H1 (cell line): Measurements from ENCODE around the gene UNC5B. TPM values are rescaled to one million over a fixed set of nuclear protein-coding genes. Genes with fewer than 3 reads are reported as not detected.

Source experiments
- CTCF ChIA-PET: fragments of 300-600 bp; sonication (Branson Sonifier 250); formaldehyde crosslinking; loops from one replicate; lab custom pipeline; 2021; ENCODE audit not compliant: partially characterized antibody; lab: Charles Lee
- POLR2A ChIA-PET: fragments of 300-600 bp; sonication (Branson Sonifier 250); formaldehyde crosslinking; loops from one replicate; lab custom pipeline; 2021; ENCODE audit warnings: inconsistent platforms; ENCODE audit not compliant: partially characterized antibody; lab: Charles Lee
- DNase-seq, 2 experiments: peaks; one replicate each; pipeline versions ENCODE4 v3.0.0 to v3.0.0-alpha.2; 2010 to 2022; ENCODE audit warnings: low spot score in 2 of 2, low read depth in 1 of 2, mixed read lengths in 1 of 2
- FAIRE-seq: peaks from 2 replicates; lab custom pipeline; 2011; peaks lifted over from hg19 to GRCh38; lab: Jason Lieb, UNC
- H2AFZ ChIP-seq: 2 replicates; pipeline ENCODE4 v1.8.1; 2012; ENCODE audit warnings: low read length, inconsistent platforms
- H2AK5ac ChIP-seq: 2 replicates; pipeline ENCODE4 v1.6.1; 2013; ENCODE audit warnings: low read depth, low read length
- H2BK120ac ChIP-seq: replicated peaks from 2 replicates; pipeline ENCODE3; 2013; ENCODE audit warnings: low read depth, low read length, inconsistent platforms
- H2BK12ac ChIP-seq: 2 replicates; pipeline ENCODE4 v1.6.1; 2013; ENCODE audit warnings: low read depth, low read length
- H2BK15ac ChIP-seq: 2 replicates; pipeline ENCODE4 v1.6.1; 2013; ENCODE audit warnings: low read length
- H2BK20ac ChIP-seq: 2 replicates; pipeline ENCODE4 v1.6.1; 2013; ENCODE audit warnings: low read length
- H2BK5ac ChIP-seq: 2 replicates; pipeline ENCODE4 v1.6.1; 2013; ENCODE audit warnings: low read depth, low read length
- H3K14ac ChIP-seq: 2 replicates; pipeline ENCODE4 v1.6.1; 2013; ENCODE audit warnings: inconsistent platforms; ENCODE audit not compliant: insufficient read length
- H3K18ac ChIP-seq: 2 replicates; pipeline ENCODE4 v1.6.1; 2013; ENCODE audit warnings: low read length; ENCODE audit errors: extremely low read depth
- H3K23ac ChIP-seq: 2 replicates; pipeline ENCODE4 v1.6.1; 2013; ENCODE audit warnings: inconsistent platforms; ENCODE audit not compliant: insufficient read length
- H3K23me2 ChIP-seq: 2 replicates; pipeline ENCODE4 v1.6.1; 2013; ENCODE audit warnings: low read depth, low read length
- H3K27ac ChIP-seq: 2 replicates; pipeline ENCODE4 v1.6.1; 2011; ENCODE audit warnings: low read depth, low read length, inconsistent platforms
- H3K27me3 ChIP-seq, 4 experiments: replicated peaks in 1 of 4; 1 replicate in 1 of 4; 2 replicates in 3 of 4; pipeline versions ENCODE4 v1.6.1 to v1.8.1; 2011 to 2013; ENCODE audit warnings: low read length in 3 of 4, mild to moderate bottlenecking in 3 of 4, inconsistent platforms in 2 of 4, mixed read lengths in 2 of 4, moderate library complexity in 1 of 4; ENCODE audit not compliant: control insufficient read depth in 3 of 4, insufficient read depth in 3 of 4; ENCODE audit errors: extremely low read depth in 1 of 4
- H3K36me3 ChIP-seq, 4 experiments: 2 replicates each; pipeline versions ENCODE4 v1.6.1 to v1.8.1; 2011 to 2013; ENCODE audit warnings: mild to moderate bottlenecking in 4 of 4, low read length in 3 of 4, moderate library complexity in 2 of 4, control low read depth in 1 of 4, inconsistent platforms in 1 of 4; ENCODE audit not compliant: insufficient read depth in 4 of 4, control insufficient read depth in 2 of 4
- H3K4ac ChIP-seq: replicated peaks from 2 replicates; pipeline ENCODE3; 2013; ENCODE audit warnings: low read length, low read depth, mixed read lengths, inconsistent platforms; ENCODE audit not compliant: insufficient read length
- H3K4me1 ChIP-seq, 4 experiments: replicated peaks in 1 of 4; 1 replicate in 1 of 4; 2 replicates in 3 of 4; pipeline versions ENCODE4 v1.6.1 to v1.8.1; 2011 to 2013; ENCODE audit warnings: low read length in 3 of 4, inconsistent platforms in 2 of 4, mixed read lengths in 1 of 4; ENCODE audit not compliant: insufficient read depth in 4 of 4, control insufficient read depth in 3 of 4
- H3K4me2 ChIP-seq, 2 experiments: 2 replicates each; pipeline versions ENCODE4 v1.6.1 to v1.8.1; 2011 to 2013; ENCODE audit warnings: low read depth in 2 of 2, low read length in 2 of 2, control low read depth in 1 of 2, inconsistent platforms in 1 of 2, mild to moderate bottlenecking in 1 of 2; ENCODE audit not compliant: insufficient read depth in 1 of 2
- H3K4me3 ChIP-seq, 4 experiments: fragments of 200-600, 300-600 bp in 1 of 4; sonication (generic), shearing (Covaris generic), sonication (Bioruptor Twin) in 1 of 4; 2 replicates each; pipeline versions ENCODE4 v1.5.1 to v1.8.1; 2011 to 2016; ENCODE audit warnings: low read length in 4 of 4, low read depth in 3 of 4, control low read depth in 2 of 4, inconsistent platforms in 2 of 4, mild to moderate bottlenecking in 2 of 4, mixed read lengths in 1 of 4, moderate library complexity in 1 of 4; ENCODE audit not compliant: insufficient read depth in 2 of 4; ENCODE audit errors: extremely low read depth in 1 of 4
- H3K56ac ChIP-seq: replicated peaks from 2 replicates; pipeline ENCODE3; 2013; ENCODE audit warnings: low read depth, mild to moderate bottlenecking, mixed read lengths, low read length, inconsistent platforms; ENCODE audit not compliant: insufficient read length
- H3K79me1 ChIP-seq: 2 replicates; pipeline ENCODE4 v1.6.1; 2013; ENCODE audit warnings: low read depth, low read length, control low read depth
- H3K79me2 ChIP-seq, 2 experiments: 2 replicates each; pipeline versions ENCODE4 v1.6.1 to v1.8.1; 2012 to 2013; ENCODE audit warnings: low read length in 2 of 2, mild to moderate bottlenecking in 2 of 2, inconsistent platforms in 1 of 2; ENCODE audit not compliant: insufficient read depth in 2 of 2, control insufficient read depth in 1 of 2
- H3K9ac ChIP-seq, 4 experiments: replicated peaks in 1 of 4; 1 replicate in 1 of 4; 2 replicates in 3 of 4; pipeline versions ENCODE4 v1.6.1 to v1.8.1; 2011 to 2013; ENCODE audit warnings: low read depth in 3 of 4, low read length in 3 of 4, control low read depth in 2 of 4, mild to moderate bottlenecking in 2 of 4, moderate library complexity in 2 of 4, inconsistent platforms in 1 of 4; ENCODE audit errors: extremely low read depth in 1 of 4
- H3K9me3 ChIP-seq, 2 experiments: 2 replicates each; pipeline versions ENCODE4 v1.6.1 to v1.8.1; 2012 to 2013; ENCODE audit warnings: mild to moderate bottlenecking in 2 of 2, moderate library complexity in 2 of 2, control low read depth in 1 of 2, inconsistent platforms in 1 of 2, low read depth in 1 of 2, low read length in 1 of 2, mixed read lengths in 1 of 2; ENCODE audit not compliant: insufficient read depth in 2 of 2
- H4K20me1 ChIP-seq, 2 experiments: replicated peaks in 1 of 2; 2 replicates each; pipeline versions ENCODE3 to v1.8.1; 2011 to 2013; ENCODE audit warnings: inconsistent platforms in 2 of 2, low read length in 2 of 2, mild to moderate bottlenecking in 1 of 2; ENCODE audit not compliant: insufficient read depth in 2 of 2, control insufficient read depth in 1 of 2
- H4K5ac ChIP-seq: 2 replicates; pipeline ENCODE4 v1.6.1; 2013; ENCODE audit warnings: low read length, low read depth, mixed read lengths, inconsistent platforms; ENCODE audit not compliant: insufficient read length
- H4K8ac ChIP-seq: 2 replicates; pipeline ENCODE4 v1.8.0; 2013; ENCODE audit warnings: mild to moderate bottlenecking, moderate library complexity, low read length, inconsistent platforms; ENCODE audit not compliant: insufficient read depth; ENCODE audit errors: extremely low read depth
- H4K91ac ChIP-seq: replicated peaks from 2 replicates; pipeline ENCODE3; 2013; ENCODE audit warnings: low read length, mixed read lengths, inconsistent platforms; ENCODE audit not compliant: insufficient read length
- EZH2 ChIP-seq: fragments of 200-600 bp; sonication (generic); IDR thresholded peaks from 2 replicates; pipeline ENCODE4 v1.7.1; 2012; ENCODE audit warnings: low read depth, mild to moderate bottlenecking, moderate library complexity, low read length, inconsistent platforms; ENCODE audit not compliant: severe bottlenecking
- HDAC2 ChIP-seq, 2 experiments: fragments of 300-600 bp in 1 of 2; sonication (generic) in 1 of 2; IDR thresholded peaks; 2 replicates each; pipeline ENCODE4 v1.6.1; 2011 to 2012; ENCODE audit warnings: low read depth in 2 of 2, low read length in 2 of 2, mild to moderate bottlenecking in 2 of 2, moderate library complexity in 2 of 2, borderline replicate concordance in 1 of 2, inconsistent platforms in 1 of 2
- JUN ChIP-seq: IDR thresholded peaks from 2 replicates; pipeline ENCODE4 v1.6.1; 2011; ENCODE audit warnings: low read depth, mild to moderate bottlenecking, improper control_type of control experiment, low read length
- JUND ChIP-seq: IDR thresholded peaks from 2 replicates; pipeline ENCODE4 v1.6.1; 2011; ENCODE audit warnings: mild to moderate bottlenecking, improper control_type of control experiment, low read length
- NANOG ChIP-seq: IDR thresholded peaks from 2 replicates; pipeline ENCODE4 v1.6.1; 2011; ENCODE audit warnings: low read length, low read depth, mild to moderate bottlenecking, inconsistent platforms; ENCODE audit not compliant: insufficient read depth, poor library complexity, severe bottlenecking
- SP1 ChIP-seq: IDR thresholded peaks from 2 replicates; pipeline ENCODE4 v1.6.1; 2011; ENCODE audit warnings: low read depth, low read length
- SRF ChIP-seq: IDR thresholded peaks from 2 replicates; pipeline ENCODE4 v1.6.1; 2011; ENCODE audit warnings: mild to moderate bottlenecking, low read depth, low read length, moderate library complexity
- WGBS, 2 experiments: shearing (Covaris generic) in 1 of 2; methylation state at CpG; one replicate each; pipeline versions ENCODE4 v1.1.6 to v1.1.7; 2013 to 2015; ENCODE audit warnings: low lambda C conversion rate in 2 of 2, mixed read lengths in 2 of 2, inconsistent platforms in 1 of 2, low coverage in 1 of 2, missing lambda C conversion rate in 1 of 2; ENCODE audit not compliant: insufficient replicate concordance in 2 of 2, insufficient coverage in 1 of 2, insufficient read length in 1 of 2; ENCODE audit errors: extremely low coverage in 1 of 2, missing lambda C conversion rate in 1 of 2; 5-methylcytosine and 5-hydroxymethylcytosine counted together
- polyA plus RNA-seq, 7 experiments: library from polyadenylated mRNA; depleted of rRNA in 3 of 7; stranded (reverse) in 5 of 7; unstranded in 2 of 7; fragments of >200 nt in 5 of 7; fragments of 200-250 nt in 2 of 7; gene quantifications; 1 replicate in 5 of 7; 2 replicates in 1 of 7; 4 replicates in 1 of 7; pipeline versions ENCODE4 v1.2.1 to v1.2.3, GENCODE V29; 2011 to 2013; ENCODE audit warnings: missing spikeins in 2 of 7, mixed read lengths in 2 of 7
- total RNA-seq: library from RNA; stranded (reverse); fragmentation: NEBNext Ultra II Directional; extraction: Animal tissue kit (Norgen Biotek cat#: 25700); gene quantifications from 2 replicates; pipeline ENCODE4 v1.2.1, GENCODE V29; 2021

The UNC5B gene
- total and polyA plus RNA-seq, 2 of the 8 experiments (the other 6 are each of a cell fraction or from before 2014, with no cell fraction given): 27.9 to 31.8 TPM

GRCh38 chr10:71206911-71207310, 5.5 kb upstream of the UNC5B start:
- no peak for TF ChIP-seq JUND
- TF ChIP-seq SP1: no peak
- no peak for TF ChIP-seq EZH2
- no peak for TF ChIP-seq NANOG
- TF ChIP-seq SRF: no peak
- TF ChIP-seq JUN: no peak
- TF ChIP-seq HDAC2 (IDR thresholded peaks at IDR 0.05; ENCODE audit: borderline replicate concordance in 1 of 2, low read depth in 2 of 2, low read length in 2 of 2): no peak
- Histone ChIP-seq H2BK12ac (no peak overlapping the region), H4K5ac (no peak overlapping the region), H3K23me2 (peaks cover 1% of the 10 kb centered on the region; the same call in 1 of the 2 replicates), H3K4me1 (peaks cover 0 to 17% (median 4%) of the 10 kb centered on the region in 4 experiments; a peak in 5 of 7 replicates), H3K79me1 (no peaks in the 10 kb centered on the region), H3K18ac (no peak overlapping the region), H3K36me3 (no peaks in the 10 kb centered on the region), H3K23ac (no peak overlapping the region), H3K14ac (no peak overlapping the region), H4K91ac (no peak overlapping the region), H3K9me3 (no peaks in the 10 kb centered on the region), H3K27ac (no peak overlapping the region), H3K79me2 (no peaks in the 10 kb centered on the region), H3K4me3 (no peak overlapping the region), H2AFZ (no peak overlapping the region), H3K4me2 (no peak overlapping the region), H2BK20ac (no peak overlapping the region), H2BK15ac (0 out of 2 replicates have a peak overlapping the region, but pooled peaks have one; percentile 5), H2BK5ac (no peak overlapping the region), H4K8ac (no peak overlapping the region), H3K4ac (no peak overlapping the region), H4K20me1 (no peaks in the 10 kb centered on the region), H3K9ac (no peak overlapping the region), H3K27me3 (peaks cover 1 to 25% (median 19%) of the 10 kb centered on the region in 4 experiments), H3K56ac (no peak overlapping the region), H2BK120ac (no peak overlapping the region), H2AK5ac (no peak overlapping the region)
- CTCF ChIA-PET: interaction anchor here (0.8 to 4.5 kb wide), 12 partner anchors 11 to 282 kb away, joined by 3 to 23 read pairs (median 6); no protein-coding TSS in a partner anchor
- WGBS, 2 experiments: no CpG with 5 or more reads among the region's 1 CpG
- DNase-seq (no peak), FAIRE-seq (no peak)
- POLR2A ChIA-PET: no interaction called here
